Non-pigmented ciliary epithelial cell (primary cell): ENCODE results near the gene LAD1.

Experiments
- DNase-seq: peaks from one replicate; pipeline ENCODE4 v3.0.0-alpha.2; 2010; ENCODE audit warnings: low read depth

The LAD1 gene

DNA sequence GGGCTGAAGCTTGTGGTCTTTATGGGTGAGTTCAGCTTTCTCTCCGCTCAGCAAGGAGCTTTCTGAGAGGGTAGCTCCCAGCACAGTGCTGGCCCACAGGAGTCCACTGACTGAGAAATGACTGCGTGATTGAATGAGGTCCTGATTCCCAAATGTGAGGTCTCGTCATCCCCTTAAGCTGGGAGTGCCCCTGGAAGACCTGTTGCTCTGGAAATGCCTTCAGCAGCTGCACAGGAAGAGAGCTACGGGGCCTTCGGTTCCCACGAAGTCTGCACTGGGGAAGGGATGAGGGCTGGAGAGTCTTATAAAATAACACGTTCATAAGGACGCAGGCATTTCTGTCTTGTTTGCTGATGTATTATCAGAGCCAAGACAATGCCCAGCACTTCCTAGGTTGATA lies 35.7 kb downstream of the LAD1 start:
- DNase-seq, result no peak

DNA sequence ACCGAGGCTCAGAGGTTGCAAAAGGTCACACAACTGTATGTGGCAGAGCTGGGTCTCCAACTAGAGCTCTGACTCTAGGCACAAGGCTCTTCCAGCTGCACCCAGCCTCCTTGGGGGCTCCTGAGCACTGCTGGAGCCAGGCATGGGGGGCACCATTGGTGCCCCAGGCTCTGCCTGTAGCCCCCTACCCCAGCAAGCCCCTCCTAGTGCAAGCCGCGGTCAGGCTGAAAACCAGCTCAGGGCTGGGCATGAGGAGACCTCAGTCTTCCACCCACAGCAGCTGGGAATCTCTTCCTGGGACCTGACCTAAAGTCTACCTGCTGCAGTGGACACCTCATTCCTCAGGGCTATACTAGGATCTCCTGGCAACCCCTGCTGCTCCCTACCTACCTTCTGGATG lies 36.2 kb downstream of the LAD1 start:
- DNase-seq, result no peak

DNA sequence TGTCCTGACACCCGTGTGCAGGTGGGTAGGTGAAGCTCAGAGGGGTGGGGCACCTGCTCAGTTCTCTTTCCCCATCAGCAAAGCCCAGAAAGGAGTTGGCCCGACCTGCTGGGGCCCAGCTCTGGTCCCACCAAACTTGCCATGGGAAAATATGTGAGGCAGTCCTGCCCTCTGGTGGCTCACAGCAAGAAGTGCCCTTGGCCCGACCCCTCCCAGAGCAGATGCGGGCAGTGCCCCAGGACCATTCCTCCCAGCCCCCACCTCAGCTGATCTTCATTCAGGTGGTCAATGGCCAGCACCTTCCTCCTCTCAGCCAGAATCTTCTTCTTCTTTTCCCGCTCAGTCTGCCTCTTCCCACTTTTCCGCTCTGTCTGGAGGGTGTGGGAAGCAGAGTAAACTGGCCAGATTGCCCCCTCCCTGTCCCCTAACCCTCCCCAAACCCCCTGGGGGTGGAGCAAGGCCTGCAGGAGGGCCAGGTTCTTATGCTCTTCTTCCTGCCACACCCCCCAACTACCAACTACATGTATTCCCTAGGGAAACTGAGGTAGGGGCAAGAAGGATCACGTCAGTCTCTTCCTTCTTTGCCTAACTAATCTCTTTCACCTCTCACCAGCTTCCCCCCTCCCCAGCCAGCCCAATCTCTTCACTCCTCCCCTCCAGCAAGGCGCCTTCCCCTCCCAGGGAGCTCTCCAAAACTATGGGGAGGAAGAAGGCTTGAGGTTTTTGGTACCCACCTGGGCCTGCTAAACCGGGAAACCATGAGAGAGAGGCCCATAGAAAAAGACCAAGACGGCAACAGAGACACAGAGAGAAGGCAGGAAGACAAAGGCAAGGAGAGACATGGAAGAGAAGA lies 37.2 kb downstream of the LAD1 start:
- DNase-seq, result no peak

DNA sequence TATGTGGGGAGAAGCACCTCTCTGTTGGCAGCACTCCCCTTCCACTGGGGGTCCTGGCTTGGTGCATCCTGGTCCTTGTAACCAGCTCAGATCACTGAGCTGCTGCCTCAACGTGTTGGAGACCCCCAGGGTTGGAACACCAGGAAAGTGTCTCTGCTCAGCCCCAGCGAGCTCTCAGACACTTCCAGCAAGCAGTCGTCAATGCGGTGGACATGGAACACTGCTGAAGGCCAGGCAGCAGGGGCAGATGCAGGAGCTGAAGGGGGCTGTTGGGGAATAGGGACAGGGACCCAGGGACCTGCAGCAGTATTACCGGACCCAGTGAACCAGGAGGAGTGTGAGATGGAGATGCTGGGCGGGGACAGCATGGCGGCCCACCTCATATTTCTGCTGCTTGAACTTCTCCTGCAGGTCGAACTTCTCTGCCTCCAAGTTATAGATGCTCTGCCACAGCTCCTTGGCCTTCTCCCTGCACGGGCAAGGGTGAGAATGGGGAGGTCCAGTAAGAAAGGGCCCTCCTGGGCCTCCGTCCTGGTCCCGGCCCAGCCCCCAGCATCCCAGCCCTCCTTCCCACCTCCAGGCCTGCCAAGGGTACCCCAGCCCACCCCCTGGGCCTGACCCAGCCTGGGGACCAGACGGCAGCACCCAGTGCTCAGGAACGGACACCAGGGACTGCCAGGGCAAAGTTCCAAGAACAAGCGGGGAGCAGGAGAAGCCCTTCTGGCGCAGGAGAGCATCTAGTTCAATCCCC lies 38.0 kb downstream of the LAD1 start:
- no peak for DNase-seq

- no peak for DNase-seq
These were observed 38.6 kb downstream of the LAD1 start for GRCh38 chr1:201360486-201360885.

DNA sequence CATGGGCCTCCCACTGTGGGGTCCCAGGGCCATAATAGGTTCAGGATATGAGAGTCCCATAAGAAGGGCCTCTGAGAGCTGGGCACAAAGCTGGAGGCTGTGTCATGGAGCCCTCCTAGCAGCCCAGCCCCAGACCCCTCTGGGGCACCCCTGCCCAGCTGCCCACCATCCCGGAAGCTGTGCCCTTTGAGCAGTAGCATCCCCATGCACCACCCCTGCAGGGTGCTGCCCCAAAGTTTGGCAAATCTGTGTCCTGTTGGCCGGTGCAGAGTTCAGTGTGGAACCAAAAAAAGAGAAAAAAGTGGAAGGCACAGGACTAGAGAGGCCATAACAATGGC lies 39.3 kb downstream of the LAD1 start:
- no peak for DNase-seq

GRCh38 chr1:201359031-201359872 lies 39.9 kb downstream of the LAD1 start:
- DNase-seq, result no peak

GRCh38 chr1:201358596-201358995 lies 40.5 kb downstream of the LAD1 start:
- no peak for DNase-seq

GRCh38 chr1:201357636-201358348 lies 41.3 kb downstream of the LAD1 start:
- DNase-seq, result no peak

GRCh38 chr1:201357211-201357610 lies 41.9 kb downstream of the LAD1 start:
- no peak for DNase-seq

DNA sequence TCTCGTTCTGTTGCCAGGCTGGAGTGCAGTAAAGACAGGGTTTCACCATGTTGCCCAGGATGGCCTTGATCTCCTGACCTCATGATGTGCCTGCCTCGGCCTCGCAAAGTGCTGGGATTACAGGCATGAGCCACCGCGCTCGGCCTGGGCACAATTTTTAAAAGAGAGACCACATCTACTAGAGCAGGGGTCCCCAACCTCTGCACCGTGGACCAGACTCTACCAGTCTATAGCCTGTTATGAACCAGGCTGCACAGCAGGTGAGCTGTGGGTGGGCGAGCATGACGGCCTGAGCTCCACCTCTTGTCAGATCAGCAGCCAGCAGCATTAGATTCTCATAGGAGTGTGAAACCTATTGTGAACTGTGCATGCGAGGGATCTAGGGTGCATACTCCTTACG lies 42.4 kb downstream of the LAD1 start:
- no peak for DNase-seq

DNA sequence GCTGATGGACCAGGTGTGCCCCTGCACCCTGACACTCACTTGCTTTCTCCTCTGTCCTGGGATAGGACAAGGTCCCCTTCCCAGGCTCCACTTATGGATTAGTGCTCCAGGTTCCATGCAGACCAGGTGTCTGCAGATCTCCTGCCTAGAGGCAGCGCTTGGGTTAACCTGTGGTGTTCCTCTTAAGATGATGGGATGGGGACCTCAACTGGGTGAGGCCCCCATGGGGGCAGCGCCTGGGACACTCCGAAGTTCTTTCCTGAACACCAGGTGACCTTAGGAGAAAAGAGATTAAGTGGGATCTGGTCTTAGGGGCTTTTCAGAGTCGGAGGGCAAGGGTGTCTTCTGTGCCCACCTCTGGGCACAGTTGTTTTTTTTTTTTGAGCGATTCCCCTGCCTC lies 42.9 kb downstream of the LAD1 start:
- no peak for DNase-seq

DNA sequence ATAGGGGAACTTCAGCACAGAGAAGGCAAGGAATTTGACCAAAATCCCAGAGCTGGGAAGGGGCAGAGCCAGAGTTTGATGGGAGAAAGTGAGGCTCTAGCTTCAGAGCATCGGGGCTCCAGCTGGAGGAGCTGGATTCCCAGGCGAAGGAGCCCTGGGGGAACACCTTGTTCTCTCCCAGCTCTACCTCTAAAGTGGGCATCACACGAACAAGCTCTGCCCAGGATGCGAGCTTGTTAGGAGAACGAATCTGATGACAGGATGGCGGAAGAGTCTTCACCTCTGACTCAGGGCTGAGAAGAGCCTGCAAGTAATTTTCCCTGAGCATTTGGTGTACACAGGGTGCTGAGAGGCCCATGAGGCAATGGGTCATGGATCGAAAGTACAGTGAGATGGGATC lies 43.7 kb downstream of the LAD1 start:
- DNase-seq, result no peak

DNA sequence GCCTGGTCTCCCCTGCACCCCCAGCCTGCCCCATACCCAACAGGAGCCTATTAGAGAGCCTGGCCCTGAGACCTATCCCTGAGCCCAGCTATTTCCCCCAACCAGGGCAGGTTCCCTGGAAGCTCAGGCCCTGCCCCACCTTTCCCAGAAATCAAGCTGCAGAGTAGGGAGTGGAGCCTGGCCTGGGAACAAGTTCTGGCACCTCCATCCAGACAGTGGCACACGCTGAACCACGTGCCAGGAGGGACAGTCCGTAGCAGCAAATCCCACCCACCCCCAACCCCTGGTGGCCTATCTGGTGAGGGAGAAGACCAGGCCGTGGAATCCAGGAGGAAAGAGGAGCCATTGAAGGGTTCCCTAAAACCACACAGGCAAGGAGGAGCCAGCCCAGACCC lies 44.2 kb downstream of the LAD1 start:
- DNase-seq, result no peak

DNA sequence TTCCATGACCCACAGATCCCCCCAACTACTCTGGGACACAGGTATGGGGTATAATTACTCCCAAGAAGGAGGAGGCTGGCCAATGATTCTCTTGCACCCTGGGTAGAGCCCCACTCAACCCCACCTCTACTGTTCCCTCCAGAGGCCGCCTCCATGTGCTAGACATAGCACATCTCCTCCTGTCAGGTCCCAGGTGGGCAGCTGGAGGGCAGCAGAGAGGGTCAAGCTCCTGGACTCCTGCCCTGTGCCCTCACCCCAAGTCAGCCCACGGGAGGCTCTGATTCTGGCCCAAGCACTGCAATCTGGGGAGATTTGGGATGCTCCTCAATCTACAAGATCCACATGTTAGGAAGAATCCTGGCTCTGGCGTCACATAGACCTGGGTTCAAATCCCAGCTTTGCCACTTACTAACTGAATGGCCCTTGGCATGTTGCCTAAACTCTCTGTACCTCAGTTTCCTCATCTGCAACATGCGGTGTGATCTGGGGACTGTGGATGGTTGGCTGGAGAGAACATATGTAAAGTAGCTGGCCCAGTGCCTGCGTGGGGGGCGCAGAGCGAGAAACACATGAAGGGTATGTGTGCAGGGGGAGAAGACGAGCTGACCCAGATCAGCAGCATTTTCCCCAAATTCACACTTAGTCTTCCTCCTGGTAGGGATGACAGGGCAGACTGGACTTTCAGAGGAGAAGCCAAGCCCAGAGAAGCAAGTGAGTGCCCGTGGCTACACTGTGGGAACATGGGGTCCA lies 44.8 kb downstream of the LAD1 start:
- no peak for DNase-seq

DNA sequence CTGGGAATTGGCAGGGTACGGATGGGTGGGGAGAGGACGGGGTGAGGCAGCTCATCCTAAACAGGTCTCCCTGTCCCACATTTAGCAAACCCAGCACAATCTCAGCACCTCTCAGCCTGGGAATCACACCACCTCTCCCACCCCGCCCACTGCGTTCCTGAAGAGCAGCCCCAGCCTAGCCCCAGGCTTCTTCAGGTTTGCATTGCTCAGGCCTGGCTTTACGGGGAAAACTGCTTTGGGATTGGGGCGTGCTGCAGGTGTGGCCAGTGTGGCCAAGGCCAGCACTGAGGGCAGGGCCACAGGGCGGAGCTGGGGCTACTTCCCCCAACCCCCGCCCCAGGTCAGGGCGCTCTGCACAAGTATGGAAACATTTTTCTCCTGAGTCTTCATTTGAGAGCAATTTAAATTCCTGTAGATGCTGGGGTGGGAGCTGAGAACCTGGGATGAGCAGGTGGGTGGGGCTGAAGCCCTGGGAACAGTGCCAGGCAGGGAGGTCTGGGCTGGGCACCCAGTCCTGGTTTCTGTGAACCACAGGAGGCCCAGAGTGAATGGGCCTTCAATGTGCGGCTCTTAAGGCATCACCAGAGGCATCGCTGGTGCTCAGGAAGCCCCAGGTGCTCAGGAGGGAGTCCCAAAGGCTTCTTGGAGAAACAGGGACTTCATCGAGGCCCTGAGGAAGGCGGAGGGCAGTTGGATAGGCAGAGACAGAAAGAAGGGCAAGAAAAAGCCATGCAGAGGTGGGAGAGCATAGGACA lies 45.8 kb downstream of the LAD1 start:
- DNase-seq, result no peak

DNA sequence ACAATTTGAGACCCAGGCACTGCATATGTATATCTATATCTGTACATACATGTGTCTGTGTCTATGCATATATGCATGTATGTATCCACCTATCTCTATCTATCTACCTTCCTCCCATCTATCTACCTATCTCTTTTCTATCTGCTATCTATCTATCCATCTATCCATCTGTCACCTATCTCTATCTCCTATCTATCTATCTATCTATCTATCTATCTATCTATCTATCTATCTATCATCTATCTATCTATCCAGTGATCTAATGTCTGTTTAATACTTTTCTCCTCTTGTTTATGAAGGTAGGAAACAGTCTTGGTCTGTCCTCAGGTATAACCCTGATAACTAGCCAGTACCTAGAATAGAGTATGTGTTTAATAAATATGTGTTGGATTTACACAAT lies 47.5 kb downstream of the LAD1 start:
- no peak for DNase-seq

DNA sequence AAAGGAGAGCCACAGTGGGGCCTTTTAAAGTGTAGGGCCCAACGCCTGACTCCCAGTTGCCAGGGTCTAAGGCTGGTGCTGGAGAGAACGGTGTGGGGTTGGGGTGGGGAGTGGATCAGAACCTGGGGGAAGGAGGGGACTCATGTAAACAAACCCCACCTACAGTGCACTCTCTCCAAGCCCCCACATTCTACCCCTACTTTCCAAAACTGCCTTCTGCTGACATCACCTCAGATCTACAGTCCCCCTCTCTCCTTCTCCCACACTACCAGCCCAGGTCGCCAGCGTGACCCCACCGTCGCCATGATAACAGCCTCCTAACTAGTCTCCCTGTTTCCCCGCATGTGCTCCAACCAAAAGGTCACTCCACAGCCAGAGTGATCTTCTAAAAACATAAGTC lies 48.2 kb downstream of the LAD1 start:
- no peak for DNase-seq

DNA sequence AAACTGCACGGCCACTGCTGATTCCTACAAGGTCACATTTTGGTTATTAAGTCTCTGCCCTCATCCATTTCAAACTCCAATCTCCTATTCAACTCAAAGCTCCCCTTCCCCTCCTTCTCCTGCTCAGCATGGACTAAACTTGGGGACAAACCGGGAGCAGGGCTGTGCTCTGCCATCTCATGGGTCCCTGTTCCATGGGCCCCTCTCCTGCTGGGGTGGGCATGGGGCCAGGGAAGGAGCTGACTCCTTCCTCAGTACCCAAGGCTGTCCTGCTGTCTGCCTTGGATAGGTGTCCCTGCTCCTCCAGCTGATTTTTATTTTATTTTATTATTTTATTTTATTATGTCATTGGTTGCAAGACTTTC lies 48.8 kb downstream of the LAD1 start:
- no peak for DNase-seq

DNA sequence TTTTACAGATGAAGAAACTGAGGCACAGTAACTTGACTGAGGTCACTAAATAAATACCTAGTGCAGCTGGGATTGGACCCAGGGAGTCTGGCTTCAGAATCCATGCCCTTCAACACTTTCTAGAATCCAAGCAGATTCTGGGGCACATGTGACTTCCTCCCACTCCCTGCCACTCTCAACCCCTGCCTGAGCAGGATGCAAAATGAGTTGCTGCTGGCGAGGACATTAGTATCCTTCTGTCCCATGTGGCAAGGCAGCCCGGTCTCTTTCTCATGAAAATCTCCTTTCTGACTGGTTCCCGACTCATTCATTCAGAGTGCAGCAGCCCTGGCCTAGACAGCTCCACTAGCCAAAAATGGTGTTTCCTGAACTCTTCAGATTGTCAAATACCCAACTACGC lies 50.0 kb downstream of the LAD1 start:
- no peak for DNase-seq

- DNase-seq, result no peak
These were observed 50.9 kb downstream of the LAD1 start for GRCh38 chr1:201348211-201348566.
